ENCODE data around the gene ANKRD30A.

- TF ChIP-seq CTCF (conservative IDR thresholded peaks at IDR 0.05; ENCODE audit: low read length) (no peak), EZH2phosphoT487 (IDR thresholded peaks at IDR 0.05; ENCODE audit: borderline replicate concordance) (no peak)
These were observed 137.9 kb downstream of the ANKRD30A start for GRCh38 chr10:37263304-37263703.
